ENCODE results near the gene NOS1AP. TPM values are rescaled to one million over a fixed set of nuclear protein-coding genes. Genes with fewer than 3 reads are reported as not detected.
"Not testable (repeated sequence)": the region's sequence is repeated elsewhere in the genome, so short reads cannot be mapped to it uniquely, and the experiment has no call there.

NOS1AP gene
- polyA plus RNA-seq, 6 donors from 2014 or later: not detected

DNA sequence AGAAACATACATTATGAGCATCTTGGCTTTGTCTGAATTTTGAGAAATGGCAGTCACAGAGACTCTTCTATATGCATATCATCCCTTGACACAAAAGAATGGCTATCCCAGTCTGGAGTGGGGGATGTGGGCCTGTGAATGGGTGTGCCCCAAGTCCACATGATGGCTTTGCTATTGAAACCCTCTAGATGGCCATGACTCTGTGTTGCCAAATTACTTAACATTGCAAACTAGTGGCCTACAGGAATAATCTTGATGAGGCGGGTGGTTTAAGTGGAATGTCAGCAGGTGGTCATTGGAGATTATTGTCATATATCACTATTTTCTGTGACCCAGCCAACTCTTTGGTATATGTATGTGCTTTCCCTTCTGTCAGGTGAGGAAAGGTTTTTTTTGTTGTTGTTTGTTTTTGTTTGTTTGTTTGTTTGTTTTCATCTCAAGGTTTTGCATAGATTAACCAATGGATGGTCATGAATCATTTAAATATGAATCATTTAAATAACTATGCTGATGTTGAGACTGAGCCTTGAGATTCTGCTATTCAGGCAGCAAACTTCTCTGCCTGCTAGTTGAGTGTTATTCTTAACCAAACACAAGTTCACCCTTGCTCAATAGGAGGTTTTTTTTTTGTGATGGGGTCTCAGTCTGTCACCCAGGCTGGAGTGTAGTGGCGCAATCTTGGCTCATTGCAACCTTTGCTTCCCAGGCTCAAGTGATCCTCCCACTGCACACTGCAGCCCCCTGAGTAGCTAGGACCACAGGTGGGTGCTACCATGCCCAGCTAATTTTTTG lies 103.0 kb downstream of the NOS1AP start:
- ATAC-seq (ENCODE audit: low read depth in 2 of 2) (no peak), DNase-seq (no peak)
- no peak overlapping the region for H3K27ac Mint-ChIP-seq
- H3K4me1 Mint-ChIP-seq: no peaks in the 10 kb centered on the region
- H3K27me3 Mint-ChIP-seq: peaks cover under 1 to 30% (median 5%) of the 10 kb centered on the region in 3 donors
- peaks cover 0 to 3% (median 0%) of the 10 kb centered on the region in 7 donors for H3K9me3 Mint-ChIP-seq
- H3K36me3 Mint-ChIP-seq: no peaks in the 10 kb centered on the region
- H3K4me3 Mint-ChIP-seq: no peak overlapping the region

DNA sequence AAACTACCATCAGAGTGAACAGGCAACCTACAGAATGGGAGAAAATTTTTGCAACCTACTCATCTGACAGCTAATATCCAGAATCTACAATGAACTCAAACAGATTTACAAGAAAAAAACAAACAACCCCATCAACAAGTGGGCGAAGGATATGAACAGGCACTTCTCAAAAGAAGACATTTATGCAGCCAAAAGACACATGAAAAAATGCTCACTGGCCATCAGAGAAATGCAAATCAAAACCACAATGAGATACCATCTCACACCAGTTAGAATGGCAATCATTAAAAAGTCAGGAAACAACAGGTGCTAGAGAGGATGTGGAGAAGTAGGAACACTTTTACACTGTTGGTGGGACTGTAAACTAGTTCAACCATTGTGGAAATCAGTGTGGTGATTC lies 104.1 kb downstream of the NOS1AP start:
- not testable (repeated sequence) for H3K27ac Mint-ChIP-seq; H3K36me3 Mint-ChIP-seq; H3K4me1 Mint-ChIP-seq; DNase-seq; ATAC-seq (ENCODE audit: low read depth in 2 of 2); H3K4me3 Mint-ChIP-seq; H3K9me3 Mint-ChIP-seq
- peaks cover 0 to 25% (median 7%) of the 10 kb centered on the region in 3 donors for H3K27me3 Mint-ChIP-seq

DNA sequence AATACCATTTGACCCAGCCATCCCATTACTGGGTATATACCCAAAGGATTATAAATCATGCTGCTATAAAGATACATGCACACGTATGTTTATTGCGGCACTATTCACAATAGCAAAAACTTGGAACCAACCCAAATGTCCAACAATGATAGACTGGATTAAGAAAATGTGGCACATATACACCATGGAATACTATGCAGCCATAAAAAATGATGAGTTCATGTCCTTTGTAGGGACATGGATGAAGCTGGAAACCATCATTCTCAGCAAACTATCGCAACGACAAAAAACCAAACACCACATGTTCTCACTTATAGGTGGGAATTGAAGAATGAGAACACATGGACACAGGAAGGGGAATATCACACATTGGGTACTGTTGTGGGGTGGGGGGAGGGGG lies 104.5 kb downstream of the NOS1AP start:
- not testable (repeated sequence) for H3K36me3 Mint-ChIP-seq; DNase-seq; H3K4me1 Mint-ChIP-seq; ATAC-seq (ENCODE audit: low read depth in 2 of 2); H3K27ac Mint-ChIP-seq; H3K4me3 Mint-ChIP-seq; H3K9me3 Mint-ChIP-seq
- H3K27me3 Mint-ChIP-seq: peaks cover 1 to 26% (median 5%) of the 10 kb centered on the region in 3 donors

DNA sequence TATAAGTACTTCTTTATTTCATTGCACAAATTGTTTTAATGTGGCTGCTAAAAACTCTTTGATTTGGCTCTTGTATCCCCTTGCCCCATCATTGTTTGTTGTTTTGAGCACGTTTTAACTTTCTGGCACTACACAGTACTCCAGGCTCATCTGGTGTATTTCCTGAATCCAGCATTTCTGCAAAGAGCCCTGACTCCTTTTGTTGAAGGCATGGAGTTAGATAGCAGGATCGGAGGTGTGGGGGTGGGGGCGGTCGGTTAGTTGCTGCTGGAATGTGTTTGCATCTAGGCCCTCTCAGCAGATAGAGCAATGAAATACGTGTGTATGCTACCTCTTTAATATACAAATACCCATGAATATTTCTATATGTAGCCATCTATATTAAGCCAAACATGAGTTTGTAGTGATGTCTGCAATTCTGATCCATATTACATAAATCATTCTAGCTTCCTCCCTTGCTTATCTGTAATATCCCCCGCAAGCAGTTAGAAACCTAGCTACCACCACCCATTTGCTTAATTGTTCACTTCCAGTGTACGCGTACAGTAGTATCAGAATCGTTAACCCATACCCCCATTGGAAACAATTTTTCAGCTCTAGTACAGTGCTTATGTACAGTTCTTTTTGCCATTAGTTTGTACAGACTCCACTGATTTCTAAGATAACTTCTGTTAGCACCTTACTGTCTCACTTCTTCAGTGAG lies 106.0 kb downstream of the NOS1AP start:
- peaks cover 0 to 3% (median 0%) of the 10 kb centered on the region in 7 donors for H3K9me3 Mint-ChIP-seq
- H3K36me3 Mint-ChIP-seq: no peaks in the 10 kb centered on the region
- H3K27ac Mint-ChIP-seq: no peak overlapping the region
- no peaks in the 10 kb centered on the region for H3K4me1 Mint-ChIP-seq
- no peak for ATAC-seq (ENCODE audit: low read depth in 2 of 2)
- H3K4me3 Mint-ChIP-seq: no peak overlapping the region
- peaks cover 5 to 25% (median 11%) of the 10 kb centered on the region in 3 donors for H3K27me3 Mint-ChIP-seq
- no peak for DNase-seq

DNA sequence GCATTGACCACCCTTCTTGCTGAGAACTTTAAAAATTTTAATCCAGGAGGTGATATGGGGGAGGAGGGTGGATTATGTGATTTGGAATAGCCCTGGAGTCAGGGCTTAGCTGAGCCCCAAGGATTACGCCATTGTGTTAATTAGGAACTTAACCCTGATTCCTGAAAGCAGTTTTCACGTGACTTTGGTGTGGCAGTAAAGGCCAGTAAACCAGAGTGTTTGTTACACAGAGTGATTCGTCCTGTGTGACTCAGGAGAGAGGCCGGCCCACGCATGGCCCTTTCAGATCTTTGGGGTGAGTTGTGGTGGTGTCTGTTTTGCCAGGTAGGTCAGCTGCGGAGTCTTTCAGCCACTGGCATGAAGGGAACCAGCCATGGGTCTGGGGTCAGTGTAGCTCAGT lies 107.6 kb downstream of the NOS1AP start:
- DNase-seq (no peak), ATAC-seq (ENCODE audit: low read depth in 2 of 2) (no peak)
- H3K36me3 Mint-ChIP-seq: no peaks in the 10 kb centered on the region
- H3K9me3 Mint-ChIP-seq: peaks cover 0 to 3% (median 0%) of the 10 kb centered on the region in 7 donors
- H3K4me1 Mint-ChIP-seq: no peaks in the 10 kb centered on the region
- H3K4me3 Mint-ChIP-seq: no peak overlapping the region
- H3K27me3 Mint-ChIP-seq: peaks cover 11 to 15% (median 13%) of the 10 kb centered on the region in 3 donors
- H3K27ac Mint-ChIP-seq: no peak overlapping the region

DNA sequence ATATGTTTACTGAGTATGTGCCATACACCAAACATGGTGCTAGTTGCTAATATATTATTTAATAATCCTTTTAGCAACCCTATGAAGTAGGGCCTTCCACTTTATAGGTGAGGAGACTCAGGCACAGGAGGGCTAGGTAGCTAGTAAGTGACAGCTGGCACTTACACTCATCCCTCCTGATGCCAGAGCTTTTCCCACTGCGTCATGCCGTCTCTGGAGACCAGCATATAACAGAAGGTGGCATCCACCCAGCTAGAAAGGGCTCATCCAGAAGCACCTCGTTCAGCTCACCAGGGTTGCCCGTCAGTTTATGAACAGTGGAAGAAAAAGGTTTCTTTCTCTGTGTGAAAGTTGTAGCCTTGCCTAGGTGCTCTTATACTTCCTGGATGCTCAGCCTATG lies 108.9 kb downstream of the NOS1AP start:
- ATAC-seq (ENCODE audit: low read depth in 2 of 2): no peak
- peaks cover 0 to 3% (median 0%) of the 10 kb centered on the region in 7 donors for H3K9me3 Mint-ChIP-seq
- DNase-seq: no peak
- H3K4me3 Mint-ChIP-seq: no peak overlapping the region
- H3K4me1 Mint-ChIP-seq: no peaks in the 10 kb centered on the region
- H3K27ac Mint-ChIP-seq: no peak overlapping the region
- no peaks in the 10 kb centered on the region for H3K36me3 Mint-ChIP-seq
- H3K27me3 Mint-ChIP-seq: peaks cover 11 to 22% (median 13%) of the 10 kb centered on the region in 3 donors

DNA sequence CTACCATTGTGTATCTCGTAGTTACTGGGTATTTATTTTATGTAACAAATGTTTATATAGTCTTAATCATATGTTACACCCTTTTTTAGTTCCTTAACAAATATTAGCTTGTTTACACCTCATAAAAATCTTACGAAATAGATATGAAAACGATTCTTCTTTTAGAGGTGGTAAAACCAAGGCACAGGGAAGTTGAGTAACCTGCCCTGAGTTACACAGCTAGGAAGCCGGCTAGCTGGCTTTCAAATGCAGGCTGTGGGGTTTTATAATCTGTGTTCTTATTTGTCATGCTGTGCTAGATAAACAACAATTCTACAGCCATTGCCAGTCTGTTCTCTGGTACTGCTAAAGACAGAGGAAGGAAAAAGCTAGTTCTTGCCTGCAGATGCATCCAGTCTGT lies 109.6 kb downstream of the NOS1AP start:
- DNase-seq (no peak), ATAC-seq (ENCODE audit: low read depth in 2 of 2) (no peak)
- H3K36me3 Mint-ChIP-seq: no peaks in the 10 kb centered on the region
- no peak overlapping the region for H3K27ac Mint-ChIP-seq
- H3K9me3 Mint-ChIP-seq: peaks cover 0 to 3% (median 0%) of the 10 kb centered on the region in 7 donors
- no peaks in the 10 kb centered on the region for H3K4me1 Mint-ChIP-seq
- H3K27me3 Mint-ChIP-seq: peaks cover 11 to 26% (median 14%) of the 10 kb centered on the region in 3 donors
- H3K4me3 Mint-ChIP-seq: no peak overlapping the region

DNA sequence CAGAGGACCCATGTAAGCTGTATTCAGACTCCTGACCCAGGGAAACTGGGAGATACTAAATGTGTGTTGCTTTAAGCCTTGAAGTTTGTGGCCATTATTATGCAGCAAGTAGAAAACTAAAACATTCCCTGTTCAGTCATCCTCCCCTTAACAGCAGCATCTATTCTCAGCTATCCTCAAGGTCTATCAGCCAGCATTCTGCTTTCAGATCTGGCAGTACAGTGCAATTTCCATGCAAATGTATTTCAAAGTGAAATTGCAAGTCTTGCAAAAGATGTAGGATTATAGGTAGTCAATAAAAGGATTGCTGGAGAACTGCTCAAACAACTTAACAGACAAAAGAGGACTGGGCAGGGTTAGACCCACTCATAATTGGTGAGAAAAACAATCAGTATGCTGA lies 111.3 kb downstream of the NOS1AP start:
- peaks cover 16 to 38% (median 19%) of the 10 kb centered on the region in 3 donors for H3K27me3 Mint-ChIP-seq
- no peaks in the 10 kb centered on the region for H3K9me3 Mint-ChIP-seq
- H3K27ac Mint-ChIP-seq: no peak overlapping the region
- H3K36me3 Mint-ChIP-seq: no peaks in the 10 kb centered on the region
- DNase-seq (no peak), ATAC-seq (ENCODE audit: low read depth in 2 of 2) (no peak)
- H3K4me1 Mint-ChIP-seq: no peaks in the 10 kb centered on the region
- no peak overlapping the region for H3K4me3 Mint-ChIP-seq

DNA sequence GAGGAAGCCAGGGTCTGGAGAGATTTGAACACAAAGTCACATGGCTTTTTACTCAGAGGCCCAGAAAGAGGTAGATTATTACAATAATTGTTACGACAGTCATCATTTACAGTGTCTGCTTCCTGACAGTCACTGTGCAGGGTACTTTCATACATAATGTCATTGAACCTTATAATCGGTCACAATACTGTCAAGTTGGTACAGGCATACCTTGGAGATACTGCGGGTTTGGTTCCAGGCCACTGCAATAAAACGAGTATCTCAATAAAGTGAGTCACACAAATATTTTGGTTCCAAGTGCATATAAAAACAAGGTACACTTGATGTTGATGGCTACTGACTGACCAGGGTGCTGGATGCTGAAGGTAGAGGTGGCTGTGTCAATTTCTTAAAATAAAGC lies 112.6 kb downstream of the NOS1AP start:
- H3K4me3 Mint-ChIP-seq: no peak overlapping the region
- H3K36me3 Mint-ChIP-seq: no peaks in the 10 kb centered on the region
- H3K9me3 Mint-ChIP-seq: peaks cover 0 to 12% (median 5%) of the 10 kb centered on the region in 7 donors
- H3K27ac Mint-ChIP-seq: no peak overlapping the region
- H3K4me1 Mint-ChIP-seq: no peaks in the 10 kb centered on the region
- ATAC-seq (ENCODE audit: low read depth in 2 of 2): no peak
- no peak for DNase-seq
- peaks cover 16 to 38% (median 19%) of the 10 kb centered on the region in 3 donors for H3K27me3 Mint-ChIP-seq

DNA sequence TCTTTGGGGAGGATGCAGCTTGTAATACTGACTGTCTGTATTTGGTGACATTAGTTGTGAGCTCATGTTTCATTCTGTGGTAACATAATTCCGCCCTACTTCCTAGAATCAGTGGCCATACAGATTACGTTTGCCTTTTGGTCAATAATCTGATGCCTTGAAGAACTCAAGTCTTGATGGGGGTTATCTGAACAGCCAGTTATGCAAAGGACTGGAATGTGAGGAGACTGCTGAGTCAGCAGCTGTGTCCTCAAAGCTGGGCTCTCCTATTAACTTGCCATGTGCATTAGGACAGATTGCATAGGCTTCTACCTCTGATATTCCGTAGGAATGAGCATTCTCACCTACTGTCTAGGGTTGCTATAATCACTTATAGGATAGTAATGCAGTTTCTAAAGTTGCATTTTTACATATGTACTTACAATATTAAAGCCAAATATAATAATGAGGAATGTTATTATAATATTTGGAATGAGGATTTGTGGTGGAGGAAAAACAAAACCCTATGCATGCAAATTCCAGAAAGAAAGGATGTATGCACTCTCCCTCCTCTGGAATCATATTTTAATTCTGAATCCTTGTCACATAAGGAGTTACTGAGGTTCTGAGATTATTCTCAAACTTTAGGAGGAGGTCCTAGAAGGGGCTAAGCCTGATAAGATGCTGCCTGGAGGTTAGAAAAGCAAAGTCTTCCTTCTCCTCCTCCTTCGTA lies 116.0 kb downstream of the NOS1AP start:
- no peak for DNase-seq
- Mint-ChIP-seq H3K4me1 (no peaks in the 10 kb centered on the region), H3K36me3 (no peaks in the 10 kb centered on the region), H3K4me3 (no peak overlapping the region), H3K9me3 (peaks cover 0 to 13% (median 5%) of the 10 kb centered on the region in 7 donors), H3K27ac (no peak overlapping the region), H3K27me3 (peaks cover 11 to 23% (median 13%) of the 10 kb centered on the region in 3 donors)
- no peak for ATAC-seq (ENCODE audit: low read depth in 2 of 2)

DNA sequence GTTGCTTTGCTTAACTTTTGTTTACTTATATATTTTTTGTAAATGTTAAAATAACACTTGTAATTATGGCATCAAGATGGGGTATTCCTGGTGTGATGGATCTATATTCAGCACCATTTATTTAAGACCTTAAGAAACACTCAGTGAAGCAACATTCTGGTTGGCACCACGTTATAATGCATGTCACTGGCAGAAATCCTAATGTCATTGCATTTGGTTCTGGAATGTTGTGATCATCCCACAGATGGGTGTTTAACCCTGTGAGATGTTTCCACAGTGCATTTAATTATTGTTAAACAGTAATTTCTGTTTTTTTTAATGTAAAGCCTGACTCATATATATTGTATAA lies 116.5 kb downstream of the NOS1AP start:
- H3K4me3 Mint-ChIP-seq: no peak overlapping the region
- H3K36me3 Mint-ChIP-seq: no peaks in the 10 kb centered on the region
- no peak for ATAC-seq (ENCODE audit: low read depth in 2 of 2)

DNA sequence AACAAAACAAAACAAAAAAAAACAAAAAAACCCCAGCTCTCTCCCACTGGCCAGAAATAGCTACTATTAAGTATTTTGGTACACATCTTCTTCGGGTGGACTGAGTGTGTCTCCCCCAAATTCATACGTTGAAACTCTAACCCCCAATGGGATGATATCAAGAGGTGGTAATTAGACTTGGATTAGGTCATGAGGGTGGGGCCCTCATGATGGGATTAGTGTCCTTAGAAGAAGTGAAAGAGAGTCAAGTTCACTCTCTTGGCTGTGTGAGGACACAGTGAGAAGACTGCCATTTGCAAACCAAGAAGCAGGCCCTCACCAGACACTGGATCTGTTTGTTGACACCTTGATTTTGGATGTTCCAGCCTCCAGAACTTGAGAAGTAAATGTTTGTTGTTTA lies 116.9 kb downstream of the NOS1AP start:
- ATAC-seq (ENCODE audit: low read depth in 2 of 2) (no peak), DNase-seq (no peak)
- Mint-ChIP-seq H3K27ac (no peak overlapping the region), H3K4me3 (no peak overlapping the region), H3K9me3 (peaks cover 0 to 13% (median 5%) of the 10 kb centered on the region in 7 donors), H3K36me3 (no peaks in the 10 kb centered on the region), H3K4me1 (no peaks in the 10 kb centered on the region), H3K27me3 (peaks cover 11 to 30% (median 13%) of the 10 kb centered on the region in 3 donors)

More for the DNA sequence above, 116.5 kb downstream of the NOS1AP start:
- H3K27me3 Mint-ChIP-seq: peaks cover 11 to 25% (median 11%) of the 10 kb centered on the region in 3 donors
- H3K27ac Mint-ChIP-seq: no peak overlapping the region
- no peaks in the 10 kb centered on the region for H3K4me1 Mint-ChIP-seq
- no peak for DNase-seq
- H3K9me3 Mint-ChIP-seq: peaks cover 0 to 13% (median 5%) of the 10 kb centered on the region in 7 donors

DNA sequence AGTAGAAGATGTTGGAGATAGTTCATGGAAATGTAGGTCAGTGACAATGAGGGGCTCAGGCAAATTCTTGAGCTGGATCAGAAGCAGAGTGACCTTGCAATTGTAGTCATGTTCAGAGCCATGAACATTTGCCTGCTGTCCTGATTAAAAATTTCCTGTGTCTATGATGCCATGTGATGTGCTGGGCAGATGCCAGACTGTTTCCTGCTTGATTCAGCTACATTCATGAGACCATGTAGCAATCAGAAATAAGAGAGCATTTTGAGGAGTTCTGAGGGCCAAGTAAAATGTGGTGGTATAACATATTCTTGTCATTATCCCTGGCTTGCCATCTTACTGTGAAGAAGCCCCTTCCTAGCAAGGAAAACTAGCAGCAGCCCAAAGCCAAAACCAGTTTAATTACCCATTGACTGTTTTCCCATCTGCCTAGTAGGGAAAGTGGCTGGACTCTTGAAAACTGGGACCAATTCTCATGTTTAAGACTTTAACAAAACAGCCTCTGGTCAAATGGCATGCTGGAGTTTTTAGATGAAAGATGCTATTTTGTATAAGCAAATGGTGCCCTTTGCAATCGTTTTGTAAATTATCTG lies 118.3 kb downstream of the NOS1AP start:
- H3K27ac Mint-ChIP-seq: no peak overlapping the region
- no peaks in the 10 kb centered on the region for H3K36me3 Mint-ChIP-seq
- peaks cover 0 to 13% (median 5%) of the 10 kb centered on the region in 7 donors for H3K9me3 Mint-ChIP-seq
- ATAC-seq (ENCODE audit: low read depth in 2 of 2) (no peak), DNase-seq (no peak)
- H3K4me3 Mint-ChIP-seq: no peak overlapping the region
- peaks cover 11 to 26% (median 12%) of the 10 kb centered on the region in 3 donors for H3K27me3 Mint-ChIP-seq
- H3K4me1 Mint-ChIP-seq: no peaks in the 10 kb centered on the region
